ENCODE measurements around the gene NLRC3.

GRCh38 chr16:3492356-3492755, 84.8 kb downstream of the NLRC3 start:
- TF ChIP-seq TCF7L2 (IDR thresholded peaks at IDR 0.05; ENCODE audit: borderline replicate concordance, extremely low read depth, insufficient read depth, insufficient read length) (no peak), EZH2phosphoT487 (IDR thresholded peaks at IDR 0.05; ENCODE audit: borderline replicate concordance) (no peak), CTCF (IDR thresholded peaks at IDR 0.05 in 2 of 3, conservative IDR thresholded peaks at IDR 0.05 in 1 of 3; ENCODE audit: borderline replicate concordance in 1 of 3, insufficient read depth in 1 of 3, low read depth in 2 of 3, low read length in 2 of 3) (no peak), POLR2A (IDR thresholded peaks at IDR 0.05; ENCODE audit: borderline replicate concordance, extremely low read depth, insufficient read depth, insufficient read length) (no peak), EZH2 (IDR thresholded peaks at IDR 0.05) (no peak), POLR2AphosphoS5 (IDR thresholded peaks at IDR 0.05; ENCODE audit: low read depth, low read length) (no peak), JUND (IDR thresholded peaks at IDR 0.05) (no peak), REST (IDR thresholded peaks at IDR 0.05; ENCODE audit: low read depth) (no peak)
